CD4-positive, alpha-beta T cell (primary cell): ENCODE results near the gene LGALS3BP. TPM values are rescaled to one million over a fixed set of nuclear protein-coding genes. Genes with fewer than 3 reads are reported as not detected.

Experiments used
- ATAC-seq: fragments of 200-7000 bp; cut with Tn5 transposase; one replicate; pipeline ENCODE4 v1.10.0; 2022; ENCODE audit warnings: mild to moderate bottlenecking; ENCODE audit not compliant: poor library complexity
- CTCF ChIA-PET: fragments of 350-600 bp; sonication (Branson Sonifier 250); formaldehyde crosslinking; loops from one replicate; lab custom pipeline; 2021; ENCODE audit warnings: antibody characterized with exemption, inconsistent platforms; lab: Charles Lee
- POLR2A ChIA-PET: fragments of 350-600 bp; sonication (Branson Sonifier 250); formaldehyde crosslinking; loops from one replicate; lab custom pipeline; 2021; ENCODE audit warnings: antibody characterized with exemption, inconsistent platforms; lab: Charles Lee
- DNase-seq, 14 experiments: peaks; one replicate each; pipeline ENCODE4 v3.0.0-alpha.2; 2013 to 2020; ENCODE audit warnings: mixed read lengths in 2 of 14
- H3K27ac ChIP-seq, 2 donors: one replicate each; pipeline versions ENCODE4 v1.5.1 to v1.7.0; 2013; ENCODE audit warnings: low read length in 2 of 2, low read depth in 1 of 2, mild to moderate bottlenecking in 1 of 2
- H3K27me3 ChIP-seq, 2 experiments: 1 replicate in 1 of 2; 2 replicates in 1 of 2; pipeline versions ENCODE4 v1.6.1 to v1.7.0; 2013; ENCODE audit warnings: low read length in 2 of 2, control low read depth in 1 of 2, mild to moderate bottlenecking in 1 of 2, moderate library complexity in 1 of 2; ENCODE audit not compliant: insufficient read depth in 2 of 2, control insufficient read depth in 1 of 2
- H3K36me3 ChIP-seq: one replicate; pipeline ENCODE4 v1.6.1; 2013; ENCODE audit warnings: low read length, control low read depth; ENCODE audit not compliant: insufficient read depth
- H3K4me1 ChIP-seq: one replicate; pipeline ENCODE4 v1.6.1; 2013; ENCODE audit warnings: low read length, control low read depth; ENCODE audit not compliant: insufficient read depth
- H3K4me3 ChIP-seq: one replicate; pipeline ENCODE4 v1.5.1; 2013; ENCODE audit warnings: mild to moderate bottlenecking, low read length, moderate library complexity
- H3K9me3 ChIP-seq, 2 experiments: 1 replicate in 1 of 2; 2 replicates in 1 of 2; pipeline versions ENCODE4 v1.6.1 to v1.7.0; 2013; ENCODE audit warnings: low read length in 2 of 2, mild to moderate bottlenecking in 2 of 2, control low read depth in 1 of 2, moderate library complexity in 1 of 2; ENCODE audit not compliant: control insufficient read depth in 1 of 2, insufficient read depth in 1 of 2
- H3K27ac Mint-ChIP-seq: one replicate; pipeline ENCODE4 v1.8.0; 2020; ENCODE audit warnings: mixed read lengths
- H3K27me3 Mint-ChIP-seq: one replicate; pipeline ENCODE4 v1.8.0; 2021; ENCODE audit warnings: mixed read lengths
- H3K36me3 Mint-ChIP-seq: one replicate; pipeline ENCODE4 v1.8.0; 2021; ENCODE audit warnings: low read depth, mixed read lengths
- H3K4me1 Mint-ChIP-seq: one replicate; pipeline ENCODE4 v1.8.0; 2021; ENCODE audit warnings: low read depth, mixed read lengths
- H3K4me3 Mint-ChIP-seq: one replicate; pipeline ENCODE4 v1.8.0; 2020; ENCODE audit warnings: mild to moderate bottlenecking, mixed read lengths
- H3K9me3 Mint-ChIP-seq: one replicate; pipeline ENCODE4 v1.8.0; 2020; ENCODE audit warnings: mixed read lengths
- intact Hi-C, 2 experiments: fragments of 100-400 bp; cut with DNase I in 1 of 2; cut with micrococcal nuclease in 1 of 2; formaldehyde crosslinking; loops; one replicate each; pipeline versions ENCODE4 v1.15.1 to v1.9.0; 2023 to 2025; cut with DNase I, micrococcal nuclease
- total RNA-seq, 174 experiments: library from RNA in 2 of 174; stranded (reverse) in 2 of 174; gene quantifications; one replicate each; pipeline ENCODE4 v1.2.3 and lab custom pipeline; 2021 to 2026
- TF ChIP-seq, protein P1 (sequence below): fragments of 200-600 bp; IDR thresholded peaks from one replicate; pipeline ENCODE4 v1.8.0; 2022; ENCODE audit warnings: antibody characterized with exemption, mild to moderate bottlenecking

Gene LGALS3BP
- total RNA-seq, 2 experiments from 2014 or later, result 38.8 to 41.0 TPM

DNA sequence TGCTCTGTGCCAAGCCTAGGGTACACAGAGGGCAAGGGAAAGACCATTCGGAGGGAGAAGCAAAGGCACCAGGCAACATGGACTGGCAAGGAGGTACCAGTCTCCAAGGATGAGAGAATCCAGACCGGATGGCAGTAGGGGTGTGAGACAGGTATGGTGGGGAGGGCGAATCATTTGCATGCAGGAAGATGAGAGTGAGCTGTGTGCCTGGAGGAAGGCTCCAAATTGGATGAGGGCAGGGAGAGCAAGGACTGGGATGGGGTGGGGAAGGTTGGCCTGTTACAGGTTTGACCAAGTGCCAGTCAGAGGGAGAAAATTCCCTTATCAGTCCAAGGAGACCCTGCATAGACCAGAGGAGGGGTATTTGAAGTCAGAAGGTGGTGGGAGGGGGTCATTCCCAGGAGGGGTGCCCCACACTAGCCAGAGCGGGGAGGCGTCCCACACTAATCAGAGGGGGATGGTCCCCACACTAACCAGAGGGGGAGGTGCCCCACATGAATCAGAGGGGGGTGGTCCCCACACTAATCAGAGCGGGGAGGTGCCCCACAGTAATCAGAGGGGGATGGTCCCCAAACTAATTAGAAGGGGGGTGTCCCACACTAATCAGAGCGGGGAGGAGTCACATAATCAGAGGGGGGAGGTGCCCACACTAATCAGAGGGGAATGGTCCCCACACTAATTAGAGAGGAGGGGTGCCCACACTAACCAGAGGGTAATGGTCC lies 29.1 kb upstream of the LGALS3BP start:
- peak overlapping the region; percentile 62 to 66 for H3K27ac ChIP-seq
- no peaks in the 10 kb centered on the region for H3K27me3 Mint-ChIP-seq
- CTCF ChIA-PET, result no interaction called here
- peaks cover 0 to 2% of the 10 kb centered on the region in 2 experiments for H3K27me3 ChIP-seq
- H3K27ac Mint-ChIP-seq, result peak overlapping the region; percentile 91
- ATAC-seq, result no peak
- peaks cover 15% of the 10 kb centered on the region for H3K36me3 Mint-ChIP-seq
- H3K4me1 Mint-ChIP-seq, result peaks cover 48% of the 10 kb centered on the region
- H3K4me3 Mint-ChIP-seq, result peak overlapping the region; percentile 94
- peak in 1 of 14 experiments; percentile 26 for DNase-seq
- H3K36me3 ChIP-seq, result peaks cover 9% of the 10 kb centered on the region
- no peaks in the 10 kb centered on the region for H3K9me3 Mint-ChIP-seq
- TF ChIP-seq, protein P1, sequence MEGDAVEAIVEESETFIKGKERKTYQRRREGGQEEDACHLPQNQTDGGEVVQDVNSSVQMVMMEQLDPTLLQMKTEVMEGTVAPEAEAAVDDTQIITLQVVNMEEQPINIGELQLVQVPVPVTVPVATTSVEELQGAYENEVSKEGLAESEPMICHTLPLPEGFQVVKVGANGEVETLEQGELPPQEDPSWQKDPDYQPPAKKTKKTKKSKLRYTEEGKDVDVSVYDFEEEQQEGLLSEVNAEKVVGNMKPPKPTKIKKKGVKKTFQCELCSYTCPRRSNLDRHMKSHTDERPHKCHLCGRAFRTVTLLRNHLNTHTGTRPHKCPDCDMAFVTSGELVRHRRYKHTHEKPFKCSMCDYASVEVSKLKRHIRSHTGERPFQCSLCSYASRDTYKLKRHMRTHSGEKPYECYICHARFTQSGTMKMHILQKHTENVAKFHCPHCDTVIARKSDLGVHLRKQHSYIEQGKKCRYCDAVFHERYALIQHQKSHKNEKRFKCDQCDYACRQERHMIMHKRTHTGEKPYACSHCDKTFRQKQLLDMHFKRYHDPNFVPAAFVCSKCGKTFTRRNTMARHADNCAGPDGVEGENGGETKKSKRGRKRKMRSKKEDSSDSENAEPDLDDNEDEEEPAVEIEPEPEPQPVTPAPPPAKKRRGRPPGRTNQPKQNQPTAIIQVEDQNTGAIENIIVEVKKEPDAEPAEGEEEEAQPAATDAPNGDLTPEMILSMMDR, result no peak
- POLR2A ChIA-PET, result interaction anchor here (1.0 kb wide), 1 partner anchor 66 kb away, joined by 3 read pairs; the partner anchor contains the start of gene ENGASE
- H3K4me3 ChIP-seq, result peak overlapping the region; percentile 86
- intact Hi-C loops, result no loop called here
- peaks cover 52% of the 10 kb centered on the region for H3K4me1 ChIP-seq
- H3K9me3 ChIP-seq, result no peaks in the 10 kb centered on the region

DNA sequence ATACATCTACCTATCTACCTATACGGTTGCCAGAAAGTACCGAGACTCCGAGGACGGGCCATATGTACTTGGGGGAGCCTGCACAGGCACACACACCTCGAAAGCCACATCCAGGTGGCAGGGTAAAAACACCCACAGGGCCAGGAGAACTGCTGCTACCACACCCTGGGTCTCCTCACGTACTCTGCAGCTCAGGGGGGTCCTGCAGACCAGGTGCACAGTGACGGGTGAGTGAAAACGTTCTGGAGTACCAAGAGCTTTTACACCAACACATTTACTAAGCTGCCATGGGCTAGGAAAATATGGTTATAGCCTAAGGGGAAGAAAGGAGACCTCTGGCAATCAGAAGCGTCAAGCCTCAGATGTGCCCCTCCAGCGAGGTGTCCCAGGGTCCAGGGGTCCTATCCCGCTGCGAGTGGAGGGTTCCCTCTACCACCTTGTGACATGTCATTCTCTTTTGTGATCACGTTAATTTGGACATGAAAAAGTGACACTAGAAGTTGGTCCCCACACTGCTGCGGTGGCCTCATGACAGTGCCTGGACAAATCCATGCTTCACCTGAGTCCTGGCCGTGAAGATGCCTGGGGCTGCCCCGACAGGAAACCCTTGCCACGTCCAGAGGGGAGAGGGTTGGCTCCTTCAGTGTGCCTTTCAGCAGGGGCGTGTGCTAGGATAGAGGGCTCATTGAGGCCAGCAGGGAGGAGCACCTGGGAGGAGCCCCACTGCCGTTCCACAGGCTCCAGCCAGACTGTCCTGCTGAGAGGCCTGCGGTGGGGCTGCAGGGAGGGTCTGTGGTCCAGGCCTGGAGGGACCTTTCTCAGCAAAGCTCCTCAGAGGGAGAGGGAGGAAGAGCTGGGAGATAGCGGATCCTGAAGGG lies 28.0 kb upstream of the LGALS3BP start:
- POLR2A ChIA-PET, result no interaction called here
- peaks cover 51% of the 10 kb centered on the region for H3K4me1 Mint-ChIP-seq
- no peaks in the 10 kb centered on the region for H3K9me3 ChIP-seq
- H3K4me3 ChIP-seq, result no peak overlapping the region
- H3K9me3 Mint-ChIP-seq, result no peaks in the 10 kb centered on the region
- peaks cover 20% of the 10 kb centered on the region for H3K36me3 Mint-ChIP-seq
- peaks cover 13% of the 10 kb centered on the region for H3K36me3 ChIP-seq
- no peak overlapping the region for H3K27ac ChIP-seq
- ATAC-seq, result no peak
- CTCF ChIA-PET, result no interaction called here
- H3K4me3 Mint-ChIP-seq, result peak overlapping the region; percentile 94
- peaks cover 52% of the 10 kb centered on the region for H3K4me1 ChIP-seq
- TF ChIP-seq, protein P1, result no peak
- H3K27ac Mint-ChIP-seq, result peak overlapping the region; percentile 91
- peak in 1 of 14 experiments; percentile 20 for DNase-seq
- H3K27me3 ChIP-seq, result no peaks in the 10 kb centered on the region
- no peaks in the 10 kb centered on the region for H3K27me3 Mint-ChIP-seq
- intact Hi-C loops, result no loop called here

DNA sequence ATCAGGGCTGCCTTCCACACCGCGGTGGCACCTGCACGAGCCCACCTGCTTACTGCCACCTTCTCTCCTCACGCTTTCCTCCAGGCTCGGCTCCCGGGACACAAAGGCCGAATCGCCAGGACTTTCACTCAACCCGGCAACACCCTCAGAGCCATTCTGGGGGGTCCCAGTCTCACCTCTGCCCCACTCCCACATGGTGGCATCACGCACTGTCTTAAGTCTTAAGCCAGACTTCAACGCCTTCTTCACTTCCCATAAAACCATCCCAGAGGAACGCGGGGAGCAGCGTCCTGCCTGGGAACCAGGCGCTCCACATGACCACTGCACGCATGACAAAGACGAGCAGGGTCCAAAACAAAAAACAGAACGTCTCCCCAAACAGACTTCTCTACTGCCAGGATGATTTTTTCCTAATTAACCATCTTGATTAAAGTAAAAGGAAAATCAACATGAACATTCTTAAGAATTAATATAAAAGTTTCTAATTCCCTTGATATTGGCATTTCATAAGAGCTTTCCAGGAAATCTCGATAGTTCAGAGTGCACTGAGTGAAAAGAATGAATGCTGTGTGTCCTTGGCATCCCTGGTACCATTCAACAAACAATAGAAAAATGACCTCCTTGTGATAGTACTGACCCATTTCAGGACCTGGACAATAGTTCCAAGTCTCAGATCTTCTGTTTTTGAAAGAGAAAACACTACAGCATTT lies 27.2 kb upstream of the LGALS3BP start:
- peak in 1 of 14 experiments; percentile 19 for DNase-seq
- peak overlapping the region; percentile 94 for H3K4me3 Mint-ChIP-seq
- H3K36me3 Mint-ChIP-seq, result peaks cover 26% of the 10 kb centered on the region
- CTCF ChIA-PET, result interaction anchor here (1.2 kb wide), 1 partner anchor 35 kb away, joined by 3 read pairs; no protein-coding TSS in a partner anchor
- H3K9me3 Mint-ChIP-seq, result no peaks in the 10 kb centered on the region
- Histone ChIP-seq H3K27ac (no peak overlapping the region), H3K9me3 (no peaks in the 10 kb centered on the region), H3K4me3 (no peak overlapping the region), H3K27me3 (no peaks in the 10 kb centered on the region), H3K4me1 (peaks cover 54% of the 10 kb centered on the region), H3K36me3 (peaks cover 19% of the 10 kb centered on the region)
- TF ChIP-seq, protein P1, result no peak
- H3K27me3 Mint-ChIP-seq, result no peaks in the 10 kb centered on the region
- POLR2A ChIA-PET, result no interaction called here
- peaks cover 57% of the 10 kb centered on the region for H3K4me1 Mint-ChIP-seq
- intact Hi-C loops, result no loop called here
- ATAC-seq, result no peak
- peak overlapping the region; percentile 91 for H3K27ac Mint-ChIP-seq
